Psoas muscle (tissue), 8 donors: Measurements from ENCODE around the gene MTA2. TPM values are rescaled to one million over a fixed set of nuclear protein-coding genes. Genes with fewer than 3 reads are reported as not detected.

Experiments
- ATAC-seq, 4 donors: fragments of 200-7000 bp; cut with Tn5 transposase; one replicate each; pipeline ENCODE4 v1.9.1; 2020; ENCODE audit warnings: moderate library complexity in 3 of 4, mild to moderate bottlenecking in 2 of 4
- DNase-seq, 2 donors: peaks; one replicate each; pipeline ENCODE4 v3.0.0-alpha.2; 2020
- H3K27ac ChIP-seq: fragments of 200-600 bp; one replicate; pipeline ENCODE4 v1.8.0; 2022
- H3K27me3 ChIP-seq, 3 donors: fragments of 200-600 bp in 1 of 3; one replicate each; pipeline versions ENCODE4 v1.6.1 to v1.8.0; 2013 to 2022; ENCODE audit warnings: low read length in 2 of 3, mild to moderate bottlenecking in 2 of 3, moderate library complexity in 1 of 3; ENCODE audit not compliant: insufficient read depth in 3 of 3
- H3K36me3 ChIP-seq, 2 donors: fragments of 200-600 bp in 1 of 2; one replicate each; pipeline versions ENCODE4 v1.6.1 to v1.8.0; 2013 to 2022; ENCODE audit warnings: low read depth in 1 of 2, mild to moderate bottlenecking in 1 of 2, moderate library complexity in 1 of 2; ENCODE audit not compliant: insufficient read depth in 1 of 2
- H3K4me1 ChIP-seq: fragments of 200-600 bp; one replicate; pipeline ENCODE4 v1.8.0; 2022
- H3K4me3 ChIP-seq: fragments of 200-600 bp; one replicate; pipeline ENCODE4 v1.8.0; 2022; ENCODE audit warnings: mild to moderate bottlenecking
- H3K9me3 ChIP-seq: fragments of 200-600 bp; one replicate; pipeline ENCODE4 v1.8.0; 2022
- CTCF ChIP-seq: fragments of 200-600 bp; IDR thresholded peaks from one replicate; pipeline ENCODE4 v1.8.0; 2022; ENCODE audit warnings: antibody characterized with exemption
- WGBS, 3 donors: extraction: QIAGEN DNeasy Blood & Tissue Kit; methylation state at CpG; one replicate each; pipeline versions ENCODE4 v1.1.6 to v1.1.7; 2013; 5-methylcytosine and 5-hydroxymethylcytosine counted together
- intact Hi-C, 2 donors: fragments of 100-400 bp; cut with DNase I; formaldehyde crosslinking; loops; one replicate each; pipeline versions ENCODE4 v1.11.0 to v1.14.2; 2022
- polyA plus RNA-seq, 3 donors: library from polyadenylated mRNA; stranded (reverse); fragments of 200-250 nt; gene quantifications; one replicate each; pipeline ENCODE4 v1.2.3, GENCODE V29; 2013
- total RNA-seq, 4 donors: library from RNA; stranded (reverse); fragmentation: NEBNext Ultra II Directional in 2 of 4; extraction: Animal tissue kit (Norgen Biotek cat#: 25700) in 2 of 4; gene quantifications; one replicate each; pipeline versions ENCODE4 v1.2.1 to v1.2.4, GENCODE V29; 2021 to 2023
- donor health status: healthy with polysubstance abuse.
- donor health status: DM: no; HTN: no; CAD: no; lungs with moderate emphysema.
- donor health status: Bipolar disorder and iron deficiency.
- donor health status: healthy.
- donor health status: DM: yes; HTN: yes; CAD: no.
- donor health status: DM: no; HTN: no; CAD: no.
- donor health status: DM: no; HTN: no; CAD: no.
- donor health status: DM: yes; HTN: yes; CAD: no.

Gene MTA2
- total and polyA plus RNA-seq, 7 donors: 18.4 to 32.5 (median 27.1) TPM

- ATAC-seq: no peak
- peaks cover 0 to 54% of the 10 kb centered on the region in 2 donors for H3K36me3 ChIP-seq
Observed at GRCh38 chr11:62645671-62645945, 43.9 kb upstream of the MTA2 start.

GRCh38 chr11:62644220-62644619, 42.6 kb upstream of the MTA2 start:
- H3K36me3 ChIP-seq: peaks cover 0 to 48% of the 10 kb centered on the region in 2 donors
- intact Hi-C loops: no loop called here
- WGBS, 3 donors: 75 to 82% (median 75%) methylated on average over 8 of the region's 8 CpGs
- DNase-seq (no peak), ATAC-seq (no peak)
- H3K4me3 ChIP-seq: no peak overlapping the region
- H3K4me1 ChIP-seq: peaks cover 24% of the 10 kb centered on the region
- no peaks in the 10 kb centered on the region for H3K9me3 ChIP-seq
- H3K27ac ChIP-seq: no peak overlapping the region
- no peak for TF ChIP-seq CTCF
- no peaks in the 10 kb centered on the region for H3K27me3 ChIP-seq

More at GRCh38 chr11:62645671-62645945, 43.9 kb upstream of the MTA2 start:
- H3K4me1 ChIP-seq: peaks cover 24% of the 10 kb centered on the region
- intact Hi-C loops: no loop called here
- H3K27me3 ChIP-seq: no peaks in the 10 kb centered on the region
- WGBS, 3 donors: 9 to 14% (median 10%) methylated on average over 11 of the region's 11 CpGs
- H3K9me3 ChIP-seq: no peaks in the 10 kb centered on the region
- DNase-seq: no peak
- peak overlapping the region; percentile 97 for H3K27ac ChIP-seq
- peak overlapping the region; percentile 100 for H3K4me3 ChIP-seq
- no peak for TF ChIP-seq CTCF

- ATAC-seq: no peak
- WGBS, 3 donors: 78 to 87% (median 81%) methylated on average over 6 of the region's 6 CpGs
- H3K9me3 ChIP-seq: no peaks in the 10 kb centered on the region
- no peaks in the 10 kb centered on the region for H3K27me3 ChIP-seq
- intact Hi-C loops: no loop called here
- H3K36me3 ChIP-seq: peaks cover 20 to 100% of the 10 kb centered on the region in 2 donors
- no peak for DNase-seq
- TF ChIP-seq CTCF: no peak
- no peaks in the 10 kb centered on the region for H3K4me1 ChIP-seq
- H3K4me3 ChIP-seq: no peak overlapping the region
- H3K27ac ChIP-seq: no peak overlapping the region
Observed at GRCh38 chr11:62632492-62632891, 30.8 kb upstream of the MTA2 start.

- intact Hi-C loops: no loop called here
- 82 to 89% (median 88%) methylated on average over 3 of the region's 3 CpGs for WGBS, 3 donors
- Histone ChIP-seq H3K4me3 (no peak overlapping the region), H3K27me3 (no peaks in the 10 kb centered on the region), H3K9me3 (no peaks in the 10 kb centered on the region), H3K27ac (no peak overlapping the region), H3K4me1 (peaks cover under 1% of the 10 kb centered on the region), H3K36me3 (peaks cover 14 to 78% of the 10 kb centered on the region in 2 donors)
- TF ChIP-seq CTCF: no peak
- DNase-seq: no peak
- no peak for ATAC-seq
Observed at GRCh38 chr11:62627713-62628112, 26.0 kb upstream of the MTA2 start.

GRCh38 chr11:62622476-62623089, 20.9 kb upstream of the MTA2 start:
- peaks cover 2 to 39% of the 10 kb centered on the region in 2 donors for H3K36me3 ChIP-seq
- WGBS, 3 donors: 56 to 71% (median 66%) methylated on average over 7 of the region's 7 CpGs
- peak overlapping the region; percentile 93 for H3K27ac ChIP-seq
- DNase-seq (no peak), ATAC-seq (no peak)
- H3K4me1 ChIP-seq: peaks cover 21% of the 10 kb centered on the region
- intact Hi-C loops: no loop called here
- H3K27me3 ChIP-seq: no peaks in the 10 kb centered on the region
- no peaks in the 10 kb centered on the region for H3K9me3 ChIP-seq
- no peak for TF ChIP-seq CTCF
- peak overlapping the region; percentile 79 for H3K4me3 ChIP-seq
